Caco-2 (cell line): Measurements from ENCODE around the gene ABCC3. TPM values are rescaled to one million over a fixed set of nuclear protein-coding genes. Genes with fewer than 3 reads are reported as not detected.

Source experiments
- BruUV-seq: library from RNA; stranded (reverse); fragments of 400-500 nt; replicated peaks from 2 replicates; lab custom pipeline; 2021; lab: Mats Ljungman, UMichigan
- CTCF ChIA-PET: fragments of 300-600 bp; sonication (Branson Sonifier 250); formaldehyde crosslinking; loops from one replicate; lab custom pipeline; 2022; ENCODE audit warnings: antibody characterized with exemption; lab: Charles Lee
- POLR2A ChIA-PET: fragments of 300-600 bp; sonication (Branson Sonifier 250); formaldehyde crosslinking; loops from one replicate; lab custom pipeline; 2022; ENCODE audit warnings: antibody characterized with exemption; lab: Charles Lee
- DNase-seq, 2 experiments: peaks; one replicate each; pipeline versions ENCODE4 v3.0.0 to v3.0.0-alpha.2; 2020 to 2022
- H3K27me3 ChIP-seq: replicated peaks from 2 replicates; pipeline ENCODE4 v1.6.0; 2011; ENCODE audit warnings: low read length; ENCODE audit not compliant: control insufficient read depth, insufficient read depth
- H3K36me3 ChIP-seq: 2 replicates; pipeline ENCODE4 v1.5.1; 2011; ENCODE audit warnings: low read length; ENCODE audit not compliant: control insufficient read depth, insufficient read depth
- H3K4me1 ChIP-seq: fragments of 250-450 bp; sonication (Bioruptor Pico); 2 replicates; pipeline ENCODE4 v1.5.1; 2020; ENCODE audit warnings: mild to moderate bottlenecking
- H3K4me3 ChIP-seq: 2 replicates; pipeline ENCODE4 v1.5.1; 2011; ENCODE audit warnings: low read depth, mild to moderate bottlenecking, control low read depth, low read length
- H3K9me3 ChIP-seq: fragments of 250-450 bp; sonication (Bioruptor Pico); 2 replicates; pipeline ENCODE4 v1.5.1; 2020; ENCODE audit warnings: mild to moderate bottlenecking, moderate library complexity
- H3K27ac Mint-ChIP-seq: one replicate; pipeline ENCODE4 v1.8.0; 2022; ENCODE audit warnings: mixed read lengths; ENCODE audit not compliant: unreplicated experiment
- H3K27me3 Mint-ChIP-seq: one replicate; pipeline ENCODE4 v1.8.0; 2022; ENCODE audit warnings: mixed read lengths; ENCODE audit not compliant: insufficient read depth, unreplicated experiment
- H3K36me3 Mint-ChIP-seq: one replicate; pipeline ENCODE4 v1.8.0; 2022; ENCODE audit warnings: mild to moderate bottlenecking, mixed read lengths; ENCODE audit not compliant: insufficient read depth, unreplicated experiment
- H3K4me1 Mint-ChIP-seq: one replicate; pipeline ENCODE4 v1.8.0; 2022; ENCODE audit warnings: low read depth, mixed read lengths; ENCODE audit not compliant: unreplicated experiment
- H3K4me3 Mint-ChIP-seq: one replicate; pipeline ENCODE4 v1.8.0; 2022; ENCODE audit warnings: mild to moderate bottlenecking, moderate library complexity, mixed read lengths; ENCODE audit not compliant: unreplicated experiment
- H3K9me3 Mint-ChIP-seq: one replicate; pipeline ENCODE4 v1.8.0; 2022; ENCODE audit warnings: mixed read lengths; ENCODE audit not compliant: unreplicated experiment
- CTCF ChIP-seq, 2 experiments: fragments of 200-600 bp in 1 of 2; IDR thresholded peaks; 1 replicate in 1 of 2; 2 replicates in 1 of 2; pipeline versions ENCODE4 v1.5.1 to v1.8.0; 2011 to 2022; ENCODE audit warnings: antibody characterized with exemption in 1 of 2, control low read depth in 1 of 2, inconsistent platforms in 1 of 2, low read depth in 1 of 2, low read length in 1 of 2, mild to moderate bottlenecking in 1 of 2, moderate library complexity in 1 of 2; ENCODE audit not compliant: insufficient read depth in 1 of 2, severe bottlenecking in 1 of 2, unreplicated experiment in 1 of 2
- intact Hi-C: fragments of 100-400 bp; cut with micrococcal nuclease; formaldehyde crosslinking; loops from one replicate; pipeline ENCODE4 v1.10.0; 2022; ENCODE audit not compliant: unreplicated experiment
- total RNA-seq: library from RNA; stranded (reverse); gene quantifications from 2 replicates; pipeline ENCODE4 v1.2.3, GENCODE V29; 2022

Gene ABCC3
- total RNA-seq, 1 experiment from 2014 or later = 45.6 TPM

- Mint-ChIP-seq H3K4me3 (peak overlapping the region; percentile 63), H3K36me3 (peaks cover 30% of the 10 kb centered on the region), H3K27ac (peak overlapping the region; percentile 95), H3K27me3 (no peaks in the 10 kb centered on the region), H3K9me3 (no peaks in the 10 kb centered on the region), H3K4me1 (peaks cover 77% of the 10 kb centered on the region)
- DNase-seq = peak; percentile 98
- Histone ChIP-seq H3K4me1 (peaks cover 89% of the 10 kb centered on the region), H3K4me3 (peak overlapping the region; percentile 18), H3K27me3 (no peaks in the 10 kb centered on the region), H3K9me3 (no peaks in the 10 kb centered on the region), H3K36me3 (no peaks in the 10 kb centered on the region; the same call in 1 of the 2 replicates)
- intact Hi-C loops = loop anchor here (1.0 kb wide), 1 partner anchor 9 kb away; no protein-coding TSS in a partner anchor
- CTCF ChIA-PET = interaction anchor here (0.6 to 3.6 kb wide), 32 partner anchors 9 to 561 kb away, joined by 3 to 60 read pairs (median 4); partner anchors contain the start of genes ABCC3, CACNA1G, RSAD1 and SPATA20
- TF ChIP-seq CTCF (IDR thresholded peaks at IDR 0.05; ENCODE audit: insufficient read depth in 1 of 2, low read depth in 1 of 2, low read length in 1 of 2, severe bottlenecking in 1 of 2, unreplicated experiment in 1 of 2) = no peak
- no TSS peak for BruUV-seq
- POLR2A ChIA-PET = interaction anchor here (0.6 to 1.9 kb wide), 16 partner anchors 8 to 182 kb away, joined by 3 to 21 read pairs (median 6); partner anchors contain the start of genes EPN3, LUC7L3 and TOB1
Measured at GRCh38 chr17:50684612-50685333, 50.1 kb downstream of the ABCC3 start.

GRCh38 chr17:50685334-50685665 lies 50.6 kb downstream of the ABCC3 start:
- H3K36me3 Mint-ChIP-seq = peaks cover 35% of the 10 kb centered on the region
- Histone ChIP-seq H3K36me3 (peaks cover under 1% of the 10 kb centered on the region; the same call in 1 of the 2 replicates), H3K4me3 (peak overlapping the region; percentile 38), H3K4me1 (peaks cover 90% of the 10 kb centered on the region), H3K27me3 (no peaks in the 10 kb centered on the region), H3K9me3 (no peaks in the 10 kb centered on the region)
- H3K27me3 Mint-ChIP-seq = no peaks in the 10 kb centered on the region
- TSS peak; percentile 30 for BruUV-seq
- H3K4me1 Mint-ChIP-seq = peaks cover 76% of the 10 kb centered on the region
- no peak for DNase-seq
- POLR2A ChIA-PET = interaction anchor here (0.5 to 1.9 kb wide), 6 partner anchors 14 to 775 kb away, joined by 3 to 13 read pairs (median 6); partner anchors contain the start of genes LUC7L3 and TOB1
- H3K27ac Mint-ChIP-seq = peak overlapping the region; percentile 96
- no peak for TF ChIP-seq CTCF (IDR thresholded peaks at IDR 0.05; ENCODE audit: insufficient read depth in 1 of 2, low read depth in 1 of 2, low read length in 1 of 2, severe bottlenecking in 1 of 2, unreplicated experiment in 1 of 2)
- peak overlapping the region; percentile 77 for H3K4me3 Mint-ChIP-seq
- CTCF ChIA-PET = interaction anchor here (0.9 to 3.6 kb wide), 5 partner anchors 9 to 62 kb away, joined by 3 to 60 read pairs (median 17); no protein-coding TSS in a partner anchor
- intact Hi-C loops = no loop called here
- H3K9me3 Mint-ChIP-seq = no peaks in the 10 kb centered on the region

- H3K9me3 Mint-ChIP-seq = no peaks in the 10 kb centered on the region
- Histone ChIP-seq H3K27me3 (no peaks in the 10 kb centered on the region), H3K9me3 (no peaks in the 10 kb centered on the region), H3K4me1 (peaks cover 91% of the 10 kb centered on the region), H3K4me3 (peak overlapping the region; percentile 38), H3K36me3 (peaks cover 1% of the 10 kb centered on the region; the same call in 1 of the 2 replicates)
- H3K4me3 Mint-ChIP-seq = peak overlapping the region; percentile 77
- POLR2A ChIA-PET = interaction anchor here (0.5 to 1.9 kb wide), 6 partner anchors 15 to 775 kb away, joined by 3 to 13 read pairs (median 5); partner anchors contain the start of gene LUC7L3
- CTCF ChIA-PET = interaction anchor here (0.9 to 3.6 kb wide), 7 partner anchors 8 to 135 kb away, joined by 3 to 60 read pairs (median 10); no protein-coding TSS in a partner anchor
- TF ChIP-seq CTCF (IDR thresholded peaks at IDR 0.05; ENCODE audit: insufficient read depth in 1 of 2, low read depth in 1 of 2, low read length in 1 of 2, severe bottlenecking in 1 of 2, unreplicated experiment in 1 of 2) = peak in 1 of 2 experiments; percentile 11
- no peaks in the 10 kb centered on the region for H3K27me3 Mint-ChIP-seq
- intact Hi-C loops = loop anchor here (2.0 kb wide), 1 partner anchor 21 kb away; the partner anchor contains the start of gene ANKRD40
- TSS peak; percentile 78 for BruUV-seq
- peaks cover 72% of the 10 kb centered on the region for H3K4me1 Mint-ChIP-seq
- H3K27ac Mint-ChIP-seq = peak overlapping the region; percentile 96
- H3K36me3 Mint-ChIP-seq = peaks cover 35% of the 10 kb centered on the region
- DNase-seq = no peak
Measured at GRCh38 chr17:50685691-50686493, 51.2 kb downstream of the ABCC3 start.
